ENCODE measurements around the gene PLXNB1.

Gene PLXNB1

GRCh38 chr3:48432411-48433371 is 2.8 kb upstream of the PLXNB1 start:
- DNase-seq = no peak

GRCh38 chr3:48431224-48432029 is 1.5 kb upstream of the PLXNB1 start:
- no peak for DNase-seq

GRCh38 chr3:48430708-48431101 is 819 bp upstream of the PLXNB1 start:
- no peak for DNase-seq

- peak; percentile 56 for DNase-seq
These were observed 448 bp downstream of the PLXNB1 start for GRCh38 chr3:48429317-48429959.

- DNase-seq = no peak
These were observed 1.1 kb downstream of the PLXNB1 start for GRCh38 chr3:48428572-48429316.

DNA sequence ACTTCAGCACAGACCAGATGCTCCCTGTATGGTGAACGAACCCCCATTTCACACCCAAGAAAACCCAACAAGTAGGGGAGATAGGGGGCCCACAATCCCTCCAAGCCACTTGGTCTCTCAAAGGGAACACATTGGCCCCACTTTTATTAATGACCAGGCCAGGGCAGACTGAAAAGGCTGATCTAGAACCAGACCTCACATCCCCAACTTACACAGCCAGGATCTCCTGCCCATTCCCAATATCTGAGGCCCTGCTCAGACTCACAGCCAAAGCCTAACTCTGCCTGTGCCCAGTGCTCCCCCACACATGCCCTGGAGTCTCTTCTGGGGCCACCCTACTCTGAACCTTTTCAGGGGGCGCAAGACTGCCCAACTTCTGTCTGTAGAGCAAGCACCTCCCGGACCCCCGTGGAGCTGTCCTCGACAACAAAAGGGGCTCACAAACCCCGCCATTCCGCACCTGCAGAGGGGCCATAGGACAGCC is 1.8 kb downstream of the PLXNB1 start:
- DNase-seq = no peak

DNA sequence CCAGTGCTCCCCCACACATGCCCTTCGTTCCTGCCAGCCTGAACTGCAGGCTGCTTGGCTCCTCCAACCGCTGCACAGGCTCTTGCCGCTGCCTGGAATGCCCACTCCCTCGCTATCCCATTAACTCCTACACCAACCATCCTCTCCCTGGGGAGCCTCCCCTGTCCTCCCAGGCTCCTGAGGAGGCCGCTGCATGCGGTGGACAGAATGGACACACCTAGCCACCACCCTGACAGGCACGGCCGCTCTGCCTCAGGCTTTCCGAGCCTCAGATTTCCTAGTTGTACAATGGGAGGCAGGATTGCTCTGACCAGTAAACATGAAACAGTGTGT is 2.3 kb downstream of the PLXNB1 start:
- DNase-seq = no peak

- no peak for DNase-seq
These were observed 2.8 kb downstream of the PLXNB1 start for GRCh38 chr3:48426944-48427629.

- DNase-seq = no peak
These were observed 3.4 kb downstream of the PLXNB1 start for GRCh38 chr3:48426401-48426909.

DNA sequence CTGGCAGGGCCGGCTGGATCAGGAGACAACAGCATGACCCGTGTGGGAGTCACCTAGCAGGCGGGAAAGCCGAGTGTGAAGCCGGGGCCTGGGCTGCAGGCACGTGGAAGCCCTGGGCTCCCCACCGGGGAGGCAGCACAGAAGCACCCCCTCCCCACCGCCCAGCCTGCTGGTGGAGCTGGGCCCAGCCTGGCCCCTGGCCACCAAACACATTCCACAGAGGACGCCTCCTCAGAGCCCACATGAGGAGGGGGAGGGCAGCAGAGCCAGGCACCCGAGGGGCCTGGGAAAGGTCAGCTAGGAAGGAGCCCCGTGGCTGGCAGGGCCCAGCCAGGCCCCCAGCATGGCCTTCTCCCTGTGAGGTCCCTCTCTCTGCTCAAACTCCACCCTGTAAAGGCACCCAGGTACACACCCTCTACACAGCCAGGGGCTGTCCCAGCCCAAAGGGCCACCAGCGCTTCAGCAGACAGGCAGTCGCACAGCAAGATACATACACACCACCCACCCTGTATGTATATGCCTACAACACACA is 4.5 kb downstream of the PLXNB1 start:
- no peak for DNase-seq

- DNase-seq = no peak
These were observed 5.8 kb downstream of the PLXNB1 start for GRCh38 chr3:48423883-48424695.

- no peak for DNase-seq
These were observed 6.5 kb downstream of the PLXNB1 start for GRCh38 chr3:48423241-48423882.

DNA sequence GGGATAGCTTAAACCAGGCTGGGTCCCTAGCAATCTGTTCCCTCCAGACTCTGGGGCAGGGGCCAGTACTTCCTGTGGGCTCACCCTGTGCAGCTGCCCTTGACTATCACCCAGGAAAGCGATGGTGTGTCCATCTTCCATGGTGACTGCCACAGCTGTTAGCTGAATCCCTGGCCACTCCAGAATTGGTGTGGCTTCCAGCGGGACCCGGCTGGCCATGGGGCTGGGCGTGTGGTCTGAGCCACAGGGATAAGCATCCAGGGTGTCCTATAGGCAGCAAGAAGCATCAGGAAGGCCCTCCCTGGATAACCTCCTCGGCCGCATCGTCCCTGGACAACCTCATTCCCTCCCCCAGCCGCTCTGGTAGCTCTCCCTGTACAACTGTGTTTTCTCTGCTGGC is 7.2 kb downstream of the PLXNB1 start:
- no peak for DNase-seq

DNA sequence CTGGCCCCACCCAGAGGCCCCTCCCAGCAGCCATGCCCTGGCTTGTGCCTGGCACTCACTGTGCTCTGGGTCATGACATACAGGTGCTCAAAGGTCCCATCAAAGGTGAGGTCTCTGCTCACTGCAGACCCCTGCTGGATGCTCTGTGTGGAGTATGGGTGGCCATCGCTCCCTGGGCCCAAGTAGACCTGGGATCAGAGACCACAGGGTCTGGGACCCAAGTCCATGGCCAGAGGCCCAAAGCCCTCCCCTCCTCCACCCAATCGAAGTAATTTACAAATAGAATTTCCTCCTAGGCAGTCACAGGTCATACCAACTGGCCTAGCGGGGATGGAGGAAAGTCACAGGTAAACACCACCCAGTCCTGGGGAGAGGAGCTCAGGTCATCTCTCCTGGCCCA is 7.6 kb downstream of the PLXNB1 start:
- no peak for DNase-seq

DNA sequence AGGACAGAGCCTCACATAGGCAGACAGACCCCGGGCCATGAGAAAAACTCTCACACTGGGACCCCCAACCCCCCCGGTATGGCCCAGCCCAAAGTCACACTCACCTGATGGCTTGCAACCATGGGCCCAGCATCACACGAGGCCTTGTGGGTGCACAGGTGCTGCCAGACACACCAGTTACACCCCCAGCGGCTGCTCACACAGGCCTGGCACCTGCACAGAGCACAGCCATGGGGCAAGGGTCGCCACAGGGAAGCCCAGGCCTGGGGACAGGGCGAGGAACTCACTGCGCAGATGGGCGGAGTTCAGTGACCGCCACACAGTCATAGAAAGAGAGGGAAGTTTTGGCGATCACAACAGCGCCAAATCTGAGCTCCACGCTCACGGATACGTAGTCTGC is 9.3 kb downstream of the PLXNB1 start:
- no peak for DNase-seq

DNA sequence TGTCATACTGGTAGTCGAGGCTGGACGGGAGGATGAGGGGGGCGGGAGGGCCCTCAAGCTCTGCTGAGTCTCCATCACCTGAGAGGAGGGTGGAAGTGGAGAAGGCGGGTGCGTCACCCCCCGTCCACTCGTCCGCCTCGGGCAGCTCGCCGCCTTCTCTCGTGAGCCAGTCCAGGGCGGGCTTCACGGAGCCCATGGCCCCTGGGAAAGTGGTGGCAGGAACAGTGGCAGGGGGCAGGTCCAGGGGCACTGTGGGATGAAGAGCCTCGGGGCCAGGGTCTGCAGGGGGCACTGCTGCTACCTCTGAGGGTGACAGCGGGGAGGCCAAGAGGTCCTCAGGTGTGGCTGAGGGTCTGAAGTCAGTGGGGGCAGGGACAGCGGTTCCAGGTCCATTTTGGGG is 10.3 kb downstream of the PLXNB1 start:
- DNase-seq = no peak

GRCh38 chr3:48419149-48419548 is 10.7 kb downstream of the PLXNB1 start:
- DNase-seq = no peak

- no peak for DNase-seq
These were observed 11.2 kb downstream of the PLXNB1 start for GRCh38 chr3:48418651-48419050.

GRCh38 chr3:48418140-48418539 is 11.7 kb downstream of the PLXNB1 start:
- DNase-seq = no peak

DNA sequence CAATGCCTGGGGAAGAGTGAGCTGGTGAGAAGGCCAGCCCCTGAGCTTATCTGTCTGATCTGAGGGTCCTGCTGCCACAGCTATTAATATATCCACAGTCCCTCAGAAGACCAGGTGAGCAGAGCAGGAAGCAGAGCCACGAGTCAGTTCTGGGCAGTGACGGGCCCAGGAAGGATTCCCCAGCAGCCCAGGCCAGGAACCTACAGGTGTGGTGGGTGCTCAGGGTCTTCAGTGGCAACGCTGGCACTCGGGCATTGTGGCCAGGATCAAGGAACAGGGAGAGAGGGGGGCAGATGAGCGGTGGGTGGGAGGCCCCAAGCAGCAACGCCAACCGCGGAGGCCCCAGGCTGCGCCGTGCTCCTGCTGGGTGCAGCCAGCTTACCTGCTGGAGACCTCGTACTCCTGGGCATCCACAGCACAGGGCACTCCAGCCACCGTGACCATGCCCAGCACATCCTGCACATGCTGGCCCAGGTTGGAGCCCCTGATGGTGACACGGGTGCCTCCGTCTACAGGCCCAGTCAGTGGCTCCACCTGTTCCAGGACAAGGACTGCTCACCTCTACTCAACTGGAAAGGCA is 12.3 kb downstream of the PLXNB1 start:
- no peak for DNase-seq

All from activated CD4-positive, alpha-beta T cell treated with anti-CD3 and anti-CD28 coated beads for 48 hours (primary cell).